ENCODE measurements around the gene CARD8.

CARD8 gene

GRCh38 chr19:48210005-48210404 is 45.7 kb downstream of the CARD8 start:
- no peak for TF ChIP-seq Cebpa-rat (IDR thresholded peaks at IDR 0.05)
- peaks cover 2 to 27% (median 13%) of the 10 kb centered on the region in 10 experiments for H3K4me1 ChIP-seq
- H4K20me1 ChIP-seq: peaks cover 0 to 10% (median 0%) of the 10 kb centered on the region in 11 experiments; a peak in 5 of 22 replicates
- no peak overlapping the region for H3K4me2 ChIP-seq
- H3K27me3 ChIP-seq: no peaks in the 10 kb centered on the region
- H3K36me3 ChIP-seq: peaks cover 45 to 80% (median 56%) of the 10 kb centered on the region in 11 experiments
- H3K9ac ChIP-seq: no peak overlapping the region
- H3K27ac ChIP-seq: no peak overlapping the region
- H3K4me3 ChIP-seq: no peak overlapping the region
- H3K9me3 ChIP-seq (replicated peaks in 1 of 11): no peaks in the 10 kb centered on the region

- Histone ChIP-seq H3K4me2 (peak overlapping the region in 3 of 11 experiments; percentile 3 to 27 (median 21); a peak in 3 of 22 replicates), H3K27ac (0 out of 22 replicates have a peak overlapping the region, but pooled peaks of 1 of the 11 experiments have one; percentile 26), H3K9me3 (replicated peaks in 1 of 11) (no peaks in the 10 kb centered on the region), H3K4me1 (peaks cover 19 to 40% (median 26%) of the 10 kb centered on the region in 10 experiments), H3K36me3 (peaks cover 12 to 46% (median 21%) of the 10 kb centered on the region in 11 experiments), H3K9ac (peak overlapping the region in 1 of 11 experiments; percentile 19; a peak in 1 of 22 replicates), H4K20me1 (peaks cover 0 to 7% (median 0%) of the 10 kb centered on the region in 11 experiments; a peak in 4 of 22 replicates), H3K27me3 (no peaks in the 10 kb centered on the region), H3K4me3 (no peak overlapping the region)
- TF ChIP-seq Cebpa-rat (IDR thresholded peaks at IDR 0.05): no peak
Measured at GRCh38 chr19:48206397-48207093, 49.2 kb downstream of the CARD8 start.

GRCh38 chr19:48203794-48204628 is 51.7 kb downstream of the CARD8 start:
- no peaks in the 10 kb centered on the region for H3K9me3 ChIP-seq (replicated peaks in 1 of 11)
- H3K36me3 ChIP-seq: peaks cover 0 to 30% (median 10%) of the 10 kb centered on the region in 11 experiments; a peak in 13 of 22 replicates
- H3K4me1 ChIP-seq: peaks cover 19 to 40% (median 26%) of the 10 kb centered on the region in 10 experiments
- TF ChIP-seq Cebpa-rat (IDR thresholded peaks at IDR 0.05): no peak
- H3K4me3 ChIP-seq: peak overlapping the region; percentile 66 to 81 (median 72)
- H4K20me1 ChIP-seq: no peaks in the 10 kb centered on the region; a peak in 1 of 22 replicates
- peak overlapping the region; percentile 77 to 98 (median 90) for H3K4me2 ChIP-seq
- no peaks in the 10 kb centered on the region for H3K27me3 ChIP-seq
- peak overlapping the region; percentile 48 to 74 (median 64); a peak in 20 of 22 replicates for H3K27ac ChIP-seq
- peak overlapping the region; percentile 67 to 84 (median 81) for H3K9ac ChIP-seq

- H4K20me1 ChIP-seq: no peaks in the 10 kb centered on the region; a peak in 1 of 22 replicates
- peaks cover 19 to 40% (median 28%) of the 10 kb centered on the region in 10 experiments for H3K4me1 ChIP-seq
- no peaks in the 10 kb centered on the region for H3K27me3 ChIP-seq
- H3K27ac ChIP-seq: peak overlapping the region; percentile 48 to 74 (median 63); a peak in 19 of 22 replicates
- peaks cover 0 to 27% (median 7%) of the 10 kb centered on the region in 11 experiments; a peak in 10 of 22 replicates for H3K36me3 ChIP-seq
- H3K4me3 ChIP-seq: peak overlapping the region; percentile 66 to 81 (median 72)
- no peak for TF ChIP-seq Cebpa-rat (IDR thresholded peaks at IDR 0.05)
- peak overlapping the region; percentile 67 to 84 (median 81) for H3K9ac ChIP-seq
- H3K4me2 ChIP-seq: peak overlapping the region; percentile 71 to 98 (median 90)
- no peaks in the 10 kb centered on the region for H3K9me3 ChIP-seq (replicated peaks in 1 of 11)
Measured at GRCh38 chr19:48203222-48203793, 52.4 kb downstream of the CARD8 start.

GRCh38 chr19:48196933-48197665 is 58.6 kb downstream of the CARD8 start:
- no peak for TF ChIP-seq Cebpa-rat (IDR thresholded peaks at IDR 0.05)
- no peaks in the 10 kb centered on the region for H3K27me3 ChIP-seq
- H3K9ac ChIP-seq: peak overlapping the region in 3 of 11 experiments; percentile 7 to 29 (median 13); a peak in 2 of 22 replicates
- peaks cover 7 to 26% (median 11%) of the 10 kb centered on the region in 10 experiments; a peak in 19 of 20 replicates for H3K4me1 ChIP-seq
- no peaks in the 10 kb centered on the region; a peak in 3 of 22 replicates for H4K20me1 ChIP-seq
- H3K36me3 ChIP-seq: peaks cover 0 to 24% (median 8%) of the 10 kb centered on the region in 11 experiments; a peak in 14 of 22 replicates
- peak overlapping the region; percentile 19 to 53 (median 33); a peak in 16 of 22 replicates for H3K4me2 ChIP-seq
- H3K9me3 ChIP-seq (replicated peaks in 1 of 11): no peaks in the 10 kb centered on the region
- H3K27ac ChIP-seq: no peak overlapping the region
- no peak overlapping the region for H3K4me3 ChIP-seq

- Histone ChIP-seq H3K27me3 (no peaks in the 10 kb centered on the region), H3K4me1 (peaks cover 7 to 26% (median 11%) of the 10 kb centered on the region in 10 experiments; a peak in 19 of 20 replicates), H4K20me1 (no peaks in the 10 kb centered on the region; a peak in 3 of 22 replicates), H3K4me2 (peak overlapping the region; percentile 19 to 53 (median 33); a peak in 11 of 22 replicates), H3K9ac (peak overlapping the region in 3 of 11 experiments; percentile 7 to 29 (median 13); a peak in 1 of 22 replicates), H3K9me3 (replicated peaks in 1 of 11) (no peaks in the 10 kb centered on the region), H3K36me3 (peaks cover 0 to 24% (median 8%) of the 10 kb centered on the region in 11 experiments; a peak in 14 of 22 replicates), H3K27ac (no peak overlapping the region), H3K4me3 (no peak overlapping the region)
- TF ChIP-seq Cebpa-rat (IDR thresholded peaks at IDR 0.05): no peak
Measured at GRCh38 chr19:48196321-48196763, 59.4 kb downstream of the CARD8 start.

- H3K27ac ChIP-seq: no peak overlapping the region
- H3K27me3 ChIP-seq: no peaks in the 10 kb centered on the region
- H3K4me2 ChIP-seq: no peak overlapping the region
- no peak overlapping the region for H3K4me3 ChIP-seq
- no peaks in the 10 kb centered on the region for H3K9me3 ChIP-seq (replicated peaks in 1 of 11)
- no peak overlapping the region for H3K9ac ChIP-seq
- peaks cover 7 to 31% (median 13%) of the 10 kb centered on the region in 10 experiments; a peak in 19 of 20 replicates for H3K4me1 ChIP-seq
- TF ChIP-seq Cebpa-rat (IDR thresholded peaks at IDR 0.05): no peak
- H4K20me1 ChIP-seq: no peaks in the 10 kb centered on the region; a peak in 3 of 22 replicates
- peaks cover 0 to 30% (median 14%) of the 10 kb centered on the region in 11 experiments; a peak in 14 of 22 replicates for H3K36me3 ChIP-seq
Measured at GRCh38 chr19:48194844-48195830, 60.6 kb downstream of the CARD8 start.

Measured in BLaER1 treated with 17β-estradiol and CSF1 and Interleukin-3, amounts not matched to agents 10 nM and 100 nM (cell line).